Gastrocnemius medialis (tissue), 4 donors: Measurements from ENCODE around the gene BCL11A. TPM values are rescaled to one million over a fixed set of nuclear protein-coding genes. Genes with fewer than 3 reads are reported as not detected.

Source experiments
- ATAC-seq, 2 donors: fragments of 150-250 bp; one replicate each; pipeline ENCODE4 v1.9.1; 2016
- DNase-seq, 2 donors: peaks; one replicate each; pipeline ENCODE4 v3.0.0-alpha.2; 2019
- H3K27ac ChIP-seq, 4 donors: fragments of 200-600 bp; sonication (generic); 1 replicate in 1 of 4; 2 replicates in 3 of 4; pipeline ENCODE4 v1.5.1; 2016 to 2018; ENCODE audit warnings: mild to moderate bottlenecking in 2 of 4, moderate library complexity in 1 of 4
- H3K27me3 ChIP-seq, 3 donors: fragments of 200-600 bp; sonication (generic) in 2 of 3; 1 replicate in 1 of 3; 2 replicates in 2 of 3; pipeline versions ENCODE4 v1.5.1 to v1.6.0; 2016 to 2019; ENCODE audit warnings: mild to moderate bottlenecking in 1 of 3, moderate library complexity in 1 of 3
- H3K36me3 ChIP-seq, 2 donors: fragments of 200-600 bp; sonication (generic) in 1 of 2; one replicate each; pipeline ENCODE4 v1.5.1; 2017 to 2018
- H3K4me1 ChIP-seq, 2 donors: fragments of 200-600 bp; sonication (generic) in 1 of 2; one replicate each; pipeline ENCODE4 v1.5.1; 2016 to 2017; ENCODE audit warnings: mild to moderate bottlenecking in 2 of 2
- H3K4me3 ChIP-seq, 4 donors: fragments of 200-600 bp; sonication (generic) in 3 of 4; 1 replicate in 1 of 4; 2 replicates in 3 of 4; pipeline ENCODE4 v1.5.1; 2016 to 2019; ENCODE audit warnings: mild to moderate bottlenecking in 2 of 4
- H3K9me3 ChIP-seq, 3 donors: fragments of 200-600 bp; sonication (generic) in 2 of 3; 1 replicate in 1 of 3; 2 replicates in 2 of 3; pipeline ENCODE4 v1.5.1; 2016 to 2019
- CTCF ChIP-seq, 5 experiments: fragments of 450-650 bp in 3 of 5; fragments of 200-600 bp in 2 of 5; sonication (generic) in 2 of 5; IDR thresholded peaks in 4 of 5; conservative IDR thresholded peaks in 1 of 5; 1 replicate in 4 of 5; 2 replicates in 1 of 5; pipeline ENCODE4 v1.5.1; 2016 to 2019; ENCODE audit warnings: antibody characterized with exemption in 5 of 5, mild to moderate bottlenecking in 3 of 5, moderate library complexity in 3 of 5
- POLR2A ChIP-seq, 2 donors: fragments of 450-650 bp; IDR thresholded peaks; one replicate each; pipeline ENCODE4 v1.6.1; 2017; ENCODE audit warnings: antibody characterized with exemption in 2 of 2, mild to moderate bottlenecking in 2 of 2, moderate library complexity in 2 of 2
- in situ Hi-C, 4 donors: fragments of 200-750 bp; cut with MboI; loops; one replicate each; pipeline versions ENCODE4 v1.15.0 to v1.8.0; 2017; ENCODE audit warnings: low sequenced_read_pairs in 4 of 4
- intact Hi-C: fragments of 100-400 bp; cut with DNase I; formaldehyde crosslinking; loops from one replicate; pipeline ENCODE4 v1.15.1; 2023; ENCODE audit warnings: low total_unique reads
- total RNA-seq, 4 donors: library from RNA; depleted of rRNA; stranded (reverse); fragments of >200 nt; gene quantifications; one replicate each; pipeline versions ENCODE4 v1.1.0 to v1.2.3, GENCODE V29; 2016

BCL11A gene
- total RNA-seq, 4 donors from 2014 or later = 0.04 to 1.0 (median 0.07) TPM; not detected in 1

- intact Hi-C loops = no loop called here
- H3K9me3 ChIP-seq = no peaks in the 10 kb centered on the region
- TF ChIP-seq POLR2A (IDR thresholded peaks at IDR 0.05) (no peak), CTCF (IDR thresholded peaks at IDR 0.05 in 4 of 5, conservative IDR thresholded peaks at IDR 0.05 in 1 of 5) (no peak)
- ATAC-seq = no peak
- no peak overlapping the region for H3K4me3 ChIP-seq
- H3K4me1 ChIP-seq = peaks cover 25 to 35% of the 10 kb centered on the region in 2 donors
- no peaks in the 10 kb centered on the region for H3K36me3 ChIP-seq
- peaks cover 48 to 92% (median 81%) of the 10 kb centered on the region in 3 donors for H3K27me3 ChIP-seq
- DNase-seq = no peak
- no peak overlapping the region for H3K27ac ChIP-seq
- in situ Hi-C loops = no loop called here
Observed at GRCh38 chr2:60548311-60548710, 5.1 kb downstream of the BCL11A start.

- H3K27me3 ChIP-seq = peaks cover 43 to 93% (median 76%) of the 10 kb centered on the region in 3 donors
- ATAC-seq (no peak), DNase-seq (no peak)
- H3K4me3 ChIP-seq = no peak overlapping the region
- TF ChIP-seq CTCF (IDR thresholded peaks at IDR 0.05 in 4 of 5, conservative IDR thresholded peaks at IDR 0.05 in 1 of 5) (no peak), POLR2A (IDR thresholded peaks at IDR 0.05) (no peak)
- no peaks in the 10 kb centered on the region for H3K9me3 ChIP-seq
- intact Hi-C loops (no loop called here), in situ Hi-C loops (no loop called here)
- no peak overlapping the region for H3K27ac ChIP-seq
- H3K36me3 ChIP-seq = no peaks in the 10 kb centered on the region
- peaks cover 20 to 33% of the 10 kb centered on the region in 2 donors for H3K4me1 ChIP-seq
Observed at GRCh38 chr2:60547841-60548240, 5.6 kb downstream of the BCL11A start.

- ATAC-seq = no peak
- Histone ChIP-seq H3K27me3 (peaks cover 34 to 83% (median 67%) of the 10 kb centered on the region in 3 donors), H3K4me3 (no peak overlapping the region), H3K36me3 (no peaks in the 10 kb centered on the region), H3K9me3 (no peaks in the 10 kb centered on the region), H3K4me1 (peaks cover 11 to 24% of the 10 kb centered on the region in 2 donors), H3K27ac (no peak overlapping the region)
- no peak for TF ChIP-seq POLR2A (IDR thresholded peaks at IDR 0.05)
- intact Hi-C loops (no loop called here), in situ Hi-C loops (no loop called here)
- no peak for DNase-seq
Observed at GRCh38 chr2:60546756-60547420, 6.6 kb downstream of the BCL11A start.

DNA sequence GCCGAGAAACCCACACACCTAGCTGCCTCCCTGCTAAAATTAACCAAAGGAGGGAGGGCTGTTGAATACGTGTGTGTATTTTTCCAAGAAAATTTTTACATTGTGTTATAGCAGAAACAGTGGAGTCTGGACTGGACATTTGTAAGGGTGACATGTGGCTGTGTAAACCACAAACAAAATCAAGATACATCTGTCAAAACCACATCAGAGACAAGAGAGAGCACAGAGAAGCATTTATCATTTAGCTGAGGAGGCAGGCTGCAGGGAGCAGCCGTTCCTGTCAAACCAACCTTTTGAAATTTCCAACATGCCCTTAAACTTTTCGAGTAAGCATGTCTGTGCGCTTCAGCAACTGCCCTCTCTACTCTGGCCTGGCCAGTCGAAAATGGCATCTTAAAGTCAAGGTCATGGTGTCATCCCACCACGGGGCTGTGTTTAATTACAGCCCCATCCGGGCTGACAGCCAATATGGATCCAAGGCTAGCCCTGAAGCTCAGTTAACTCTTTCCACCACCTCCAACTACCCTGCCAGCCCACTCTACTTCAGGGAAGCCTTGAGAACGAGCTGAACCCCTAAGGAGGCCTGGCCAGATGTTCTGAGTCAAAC is 8.4 kb downstream of the BCL11A start:
- H3K4me1 ChIP-seq = peaks cover 10 to 12% of the 10 kb centered on the region in 2 donors
- in situ Hi-C loops = no loop called here

More for the DNA sequence above, 8.4 kb downstream of the BCL11A start:
- H3K9me3 ChIP-seq = no peaks in the 10 kb centered on the region
- TF ChIP-seq POLR2A (IDR thresholded peaks at IDR 0.05) = no peak
- no peak for TF ChIP-seq CTCF (IDR thresholded peaks at IDR 0.05 in 4 of 5, conservative IDR thresholded peaks at IDR 0.05 in 1 of 5)
- H3K27me3 ChIP-seq = peaks cover 21 to 67% (median 53%) of the 10 kb centered on the region in 3 donors
- intact Hi-C loops = no loop called here
- ATAC-seq = no peak
- H3K36me3 ChIP-seq = no peaks in the 10 kb centered on the region
- no peak for DNase-seq
- no peak overlapping the region for H3K4me3 ChIP-seq
- no peak overlapping the region for H3K27ac ChIP-seq
